ENCODE results near the gene PRICKLE2. TPM values are rescaled to one million over a fixed set of nuclear protein-coding genes. Genes with fewer than 3 reads are reported as not detected.

PRICKLE2 gene
- polyA plus RNA-seq, 3 donors: not detected

GRCh38 chr3:64042952-64043351, 182.3 kb downstream of the PRICKLE2 start:
- peaks cover 2 to 6% of the 10 kb centered on the region in 2 donors for H3K27me3 ChIP-seq (ENCODE audit: control insufficient read depth in 2 of 2, insufficient read depth in 2 of 2, low read length in 2 of 2)
- Mint-ChIP-seq H3K27me3 (ENCODE audit: low read depth in 3 of 3) (peaks cover 4 to 13% (median 8%) of the 10 kb centered on the region in 3 donors), H3K9me3 (peaks cover 0 to 4% (median 0%) of the 10 kb centered on the region in 7 donors), H3K4me1 (peaks cover 7% of the 10 kb centered on the region), H3K36me3 (no peaks in the 10 kb centered on the region), H3K4me3 (no peak overlapping the region), H3K27ac (no peak overlapping the region)
- H3K4me3 ChIP-seq (replicated peaks in 1 of 3; ENCODE audit: low read depth in 2 of 3, low read length in 3 of 3): no peak overlapping the region
- TF ChIP-seq CTCF (IDR thresholded peaks at IDR 0.05): no peak
- no peaks in the 10 kb centered on the region for H3K9me3 ChIP-seq (replicated peaks in 1 of 2; ENCODE audit: control insufficient read depth in 1 of 2, insufficient read depth in 1 of 2, low read length in 2 of 2)
- H4K20me1 ChIP-seq (ENCODE audit: insufficient read depth, low read length): no peaks in the 10 kb centered on the region
- H3K9ac ChIP-seq (ENCODE audit: insufficient read depth, low read length, poor library complexity, severe bottlenecking): no peak overlapping the region
- no peak overlapping the region for H2AFZ ChIP-seq (ENCODE audit: insufficient read depth, low read depth, low read length, poor library complexity, severe bottlenecking)
- no CpG with 5 or more reads among the region's 1 CpG for WGBS (ENCODE audit: insufficient coverage)
- H3K4me1 ChIP-seq (ENCODE audit: control insufficient read depth in 1 of 2, insufficient read depth in 2 of 2, low read length in 2 of 2): peaks cover under 1 to 2% of the 10 kb centered on the region in 2 donors
- no peak overlapping the region for H3K27ac ChIP-seq (ENCODE audit: low read depth in 1 of 2, low read length in 2 of 2)
- H3K4me2 ChIP-seq (replicated peaks; ENCODE audit: extremely low read depth, low read length, poor library complexity, severe bottlenecking): no peak overlapping the region
- H3K36me3 ChIP-seq (replicated peaks in 1 of 2; ENCODE audit: control insufficient read depth in 1 of 2, insufficient read depth in 2 of 2, low read length in 2 of 2): no peaks in the 10 kb centered on the region
- no peak for DNase-seq
- no peaks in the 10 kb centered on the region for H3K79me2 ChIP-seq (ENCODE audit: insufficient read depth, low read length)
- intact Hi-C loops (cut with micrococcal nuclease): no loop called here

Small RNAs within 50 kb of the gene (small RNA-seq; reads per million reads assigned to genes)
- not detected for gene RF00012 (ENCODE audit: insufficient read length, low read depth)

Other genes with a start within 250 kb of the PRICKLE2 start
- 100 to 1,000 TPM in 2 of 3 donors, 10 to 100 TPM in 1; 54.6 to 135 (median 101) TPM for gene PSMD6, start 202.0 kb downstream of the PRICKLE2 start, polyA plus RNA-seq

All from CD14-positive monocyte (primary cell).